Measurements from ENCODE around the gene DSN1. TPM values are rescaled to one million over a fixed set of nuclear protein-coding genes. Genes with fewer than 3 reads are reported as not detected.

The DSN1 gene
- total and polyA plus RNA-seq, 2 experiments from 2014 or later, result 19.4 to 26.4 TPM

DNA sequence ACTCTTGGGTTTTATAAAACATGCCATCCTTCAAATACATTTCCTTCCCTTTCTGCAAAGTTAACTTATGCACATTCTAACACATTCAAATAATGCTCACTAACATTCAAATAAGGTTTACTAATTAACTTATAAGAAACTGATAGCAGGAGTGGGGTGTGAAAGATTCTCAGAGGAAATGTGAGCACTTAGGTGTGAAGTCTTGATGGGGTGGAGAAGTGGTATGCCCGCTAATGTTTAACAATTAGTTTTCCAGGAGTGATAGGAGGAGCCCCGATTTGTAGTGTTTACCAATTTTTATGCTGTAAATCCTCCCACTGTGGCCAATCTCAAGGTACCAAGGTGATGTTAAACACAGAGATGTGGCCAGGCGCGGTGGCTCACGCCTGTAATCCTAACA lies 18.3 kb upstream of the DSN1 start (continued):
- TF ChIP-seq STAT1 (IDR thresholded peaks at IDR 0.05; ENCODE audit: unreplicated experiment), result no peak
- TF ChIP-seq, protein P1, sequence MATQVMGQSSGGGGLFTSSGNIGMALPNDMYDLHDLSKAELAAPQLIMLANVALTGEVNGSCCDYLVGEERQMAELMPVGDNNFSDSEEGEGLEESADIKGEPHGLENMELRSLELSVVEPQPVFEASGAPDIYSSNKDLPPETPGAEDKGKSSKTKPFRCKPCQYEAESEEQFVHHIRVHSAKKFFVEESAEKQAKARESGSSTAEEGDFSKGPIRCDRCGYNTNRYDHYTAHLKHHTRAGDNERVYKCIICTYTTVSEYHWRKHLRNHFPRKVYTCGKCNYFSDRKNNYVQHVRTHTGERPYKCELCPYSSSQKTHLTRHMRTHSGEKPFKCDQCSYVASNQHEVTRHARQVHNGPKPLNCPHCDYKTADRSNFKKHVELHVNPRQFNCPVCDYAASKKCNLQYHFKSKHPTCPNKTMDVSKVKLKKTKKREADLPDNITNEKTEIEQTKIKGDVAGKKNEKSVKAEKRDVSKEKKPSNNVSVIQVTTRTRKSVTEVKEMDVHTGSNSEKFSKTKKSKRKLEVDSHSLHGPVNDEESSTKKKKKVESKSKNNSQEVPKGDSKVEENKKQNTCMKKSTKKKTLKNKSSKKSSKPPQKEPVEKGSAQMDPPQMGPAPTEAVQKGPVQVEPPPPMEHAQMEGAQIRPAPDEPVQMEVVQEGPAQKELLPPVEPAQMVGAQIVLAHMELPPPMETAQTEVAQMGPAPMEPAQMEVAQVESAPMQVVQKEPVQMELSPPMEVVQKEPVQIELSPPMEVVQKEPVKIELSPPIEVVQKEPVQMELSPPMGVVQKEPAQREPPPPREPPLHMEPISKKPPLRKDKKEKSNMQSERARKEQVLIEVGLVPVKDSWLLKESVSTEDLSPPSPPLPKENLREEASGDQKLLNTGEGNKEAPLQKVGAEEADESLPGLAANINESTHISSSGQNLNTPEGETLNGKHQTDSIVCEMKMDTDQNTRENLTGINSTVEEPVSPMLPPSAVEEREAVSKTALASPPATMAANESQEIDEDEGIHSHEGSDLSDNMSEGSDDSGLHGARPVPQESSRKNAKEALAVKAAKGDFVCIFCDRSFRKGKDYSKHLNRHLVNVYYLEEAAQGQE (IDR thresholded peaks at IDR 0.05; ENCODE audit: unreplicated experiment), result no peak

DNA sequence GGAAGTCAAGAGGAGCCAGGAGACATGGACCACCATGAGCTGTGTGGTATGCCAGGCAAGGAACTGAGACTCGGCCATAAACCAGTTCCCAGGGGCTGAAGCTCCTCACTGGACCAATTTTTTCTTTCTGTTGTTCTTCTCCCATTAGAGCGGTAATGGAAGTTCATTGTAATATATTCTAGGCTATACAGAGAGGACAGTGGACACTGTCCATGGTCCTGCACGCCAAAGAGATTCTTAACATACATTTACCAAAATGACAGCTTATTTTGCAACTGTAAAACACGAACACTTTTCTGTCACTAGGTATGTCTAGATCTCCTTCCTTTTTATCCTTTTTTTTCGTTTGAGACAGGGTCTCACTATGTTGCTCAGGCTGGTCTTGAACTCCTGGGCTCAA lies 13.1 kb upstream of the DSN1 start:
- Mint-ChIP-seq H3K27ac (no peak overlapping the region), H3K9me3 (no peaks in the 10 kb centered on the region; the same call in 2 of the 3 replicates), H3K36me3 (ENCODE audit: low read depth) (peaks cover 36% of the 10 kb centered on the region), H3K27me3 (ENCODE audit: insufficient read depth, low read depth, poor library complexity) (peaks cover 5% of the 10 kb centered on the region), H3K4me1 (no peaks in the 10 kb centered on the region), H3K4me3 (no peak overlapping the region)
- no peak overlapping the region for H3K27ac ChIP-seq (ENCODE audit: low read depth)
- no peaks in the 10 kb centered on the region for H3K27me3 ChIP-seq (ENCODE audit: insufficient read depth)
- H2AFZ ChIP-seq, result no peak overlapping the region
- no peaks in the 10 kb centered on the region for H3K4me1 ChIP-seq (ENCODE audit: insufficient read depth)
- no peak for TF ChIP-seq EZH2 (IDR thresholded peaks at IDR 0.05; ENCODE audit: low read depth, unreplicated experiment)
- TF ChIP-seq, protein P2, sequence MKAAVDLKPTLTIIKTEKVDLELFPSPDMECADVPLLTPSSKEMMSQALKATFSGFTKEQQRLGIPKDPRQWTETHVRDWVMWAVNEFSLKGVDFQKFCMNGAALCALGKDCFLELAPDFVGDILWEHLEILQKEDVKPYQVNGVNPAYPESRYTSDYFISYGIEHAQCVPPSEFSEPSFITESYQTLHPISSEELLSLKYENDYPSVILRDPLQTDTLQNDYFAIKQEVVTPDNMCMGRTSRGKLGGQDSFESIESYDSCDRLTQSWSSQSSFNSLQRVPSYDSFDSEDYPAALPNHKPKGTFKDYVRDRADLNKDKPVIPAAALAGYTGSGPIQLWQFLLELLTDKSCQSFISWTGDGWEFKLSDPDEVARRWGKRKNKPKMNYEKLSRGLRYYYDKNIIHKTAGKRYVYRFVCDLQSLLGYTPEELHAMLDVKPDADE (IDR thresholded peaks at IDR 0.05), result no peak
- no peak for TF ChIP-seq EZH2phosphoT487 (IDR thresholded peaks at IDR 0.05; ENCODE audit: unreplicated experiment)
- no peak for TF ChIP-seq ZNF331 (CRISPR knock-in tag; IDR thresholded peaks at IDR 0.05; ENCODE audit: low read depth)
- TF ChIP-seq, protein P3, sequence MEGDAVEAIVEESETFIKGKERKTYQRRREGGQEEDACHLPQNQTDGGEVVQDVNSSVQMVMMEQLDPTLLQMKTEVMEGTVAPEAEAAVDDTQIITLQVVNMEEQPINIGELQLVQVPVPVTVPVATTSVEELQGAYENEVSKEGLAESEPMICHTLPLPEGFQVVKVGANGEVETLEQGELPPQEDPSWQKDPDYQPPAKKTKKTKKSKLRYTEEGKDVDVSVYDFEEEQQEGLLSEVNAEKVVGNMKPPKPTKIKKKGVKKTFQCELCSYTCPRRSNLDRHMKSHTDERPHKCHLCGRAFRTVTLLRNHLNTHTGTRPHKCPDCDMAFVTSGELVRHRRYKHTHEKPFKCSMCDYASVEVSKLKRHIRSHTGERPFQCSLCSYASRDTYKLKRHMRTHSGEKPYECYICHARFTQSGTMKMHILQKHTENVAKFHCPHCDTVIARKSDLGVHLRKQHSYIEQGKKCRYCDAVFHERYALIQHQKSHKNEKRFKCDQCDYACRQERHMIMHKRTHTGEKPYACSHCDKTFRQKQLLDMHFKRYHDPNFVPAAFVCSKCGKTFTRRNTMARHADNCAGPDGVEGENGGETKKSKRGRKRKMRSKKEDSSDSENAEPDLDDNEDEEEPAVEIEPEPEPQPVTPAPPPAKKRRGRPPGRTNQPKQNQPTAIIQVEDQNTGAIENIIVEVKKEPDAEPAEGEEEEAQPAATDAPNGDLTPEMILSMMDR (conservative IDR thresholded peaks at IDR 0.05; ENCODE audit: low read depth in 2 of 2), result no peak
- TF ChIP-seq, protein P1 (IDR thresholded peaks at IDR 0.05; ENCODE audit: unreplicated experiment), result peak; percentile 51
- no peak for DNase-seq (ENCODE audit: low spot score)
- H3F3A ChIP-seq (replicated peaks; ENCODE audit: low read depth), result no peaks in the 10 kb centered on the region
- H3K9me2 ChIP-seq (ENCODE audit: insufficient read depth), result no peaks in the 10 kb centered on the region
- H4K20me1 ChIP-seq (replicated peaks; ENCODE audit: insufficient read depth), result no peaks in the 10 kb centered on the region
- H3K79me2 ChIP-seq (replicated peaks; ENCODE audit: insufficient read depth), result no peaks in the 10 kb centered on the region
- no peak overlapping the region for H3K4me3 ChIP-seq
- H3K4me2 ChIP-seq, result no peak overlapping the region
- no peak for ATAC-seq
- H3K36me3 ChIP-seq (ENCODE audit: insufficient read depth), result no peaks in the 10 kb centered on the region
